K562 (cell line): ENCODE measurements around the gene PRSS22. TPM values are rescaled to one million over a fixed set of nuclear protein-coding genes. Genes with fewer than 3 reads are reported as not detected.

Experiments
- ATAC-seq: fragments of 200-7000 bp; cut with Tn5 transposase; 3 replicates; pipeline ENCODE4 v1.9.1; 2020; ENCODE audit warnings: moderate library complexity
- BruUV-seq: library from RNA; stranded (reverse); fragments of 400-500 nt; replicated peaks from 2 replicates; lab custom pipeline; 2021; lab: Mats Ljungman, UMichigan
- CTCF ChIA-PET: fragments of 300-600 bp; formaldehyde crosslinking; extraction: SDS; loops from one replicate; lab custom pipeline; 2021; ENCODE audit warnings: low intra/inter-chr PET ratio; lab: Yijun Ruan, JAX
- POLR2A ChIA-PET: fragments of 300-600, 350-650 bp; sonication (Branson Sonifier 250); formaldehyde crosslinking; extraction: SDS; loops from one replicate; lab custom pipeline; 2021; ENCODE audit warnings: antibody characterized with exemption, inconsistent platforms; lab: Yijun Ruan, JAX
- DNase-seq, 4 experiments: peaks; one replicate each; pipeline versions ENCODE4 v3.0.0 to v3.0.0-alpha.2; 2011 to 2018; ENCODE audit warnings: low spot score in 3 of 4, mixed read lengths in 3 of 4; ENCODE audit errors: extremely low read depth in 1 of 4
- FAIRE-seq: peaks from 2 replicates; lab custom pipeline; 2011; peaks lifted over from hg19 to GRCh38; lab: Jason Lieb, UNC
- H2AFZ ChIP-seq: 2 replicates; pipeline ENCODE4 v1.6.0; 2011; ENCODE audit warnings: low read depth, low read length, control low read depth, inconsistent platforms
- H3K27ac ChIP-seq: fragments of 200-600 bp; 3 replicates; pipeline ENCODE4 v1.8.0; 2011; ENCODE audit warnings: low read depth, mild to moderate bottlenecking, control low read depth, inconsistent platforms, low read length, moderate library complexity, mixed read lengths; ENCODE audit errors: extremely low read depth
- H3K27me3 ChIP-seq, 2 experiments: fragments of 300-600 bp in 1 of 2; 2 replicates in 1 of 2; 3 replicates in 1 of 2; pipeline versions ENCODE4 v1.6.0 to v1.8.0; 2011; ENCODE audit warnings: inconsistent platforms in 2 of 2, low read length in 2 of 2, mild to moderate bottlenecking in 1 of 2, mixed read lengths in 1 of 2, moderate library complexity in 1 of 2; ENCODE audit not compliant: control insufficient read depth in 2 of 2, insufficient read depth in 2 of 2
- H3K36me3 ChIP-seq: fragments of 300-600 bp; 3 replicates; pipeline ENCODE4 v1.8.0; 2011; ENCODE audit warnings: mild to moderate bottlenecking, low read length, inconsistent platforms; ENCODE audit not compliant: control insufficient read depth, insufficient read depth
- H3K4me1 ChIP-seq, 2 experiments: fragments of 200-600 bp in 1 of 2; replicated peaks in 1 of 2; 2 replicates in 1 of 2; 3 replicates in 1 of 2; pipeline versions ENCODE4 v1.5.1 to v1.8.0; 2011; ENCODE audit warnings: inconsistent platforms in 2 of 2, low read length in 2 of 2, mild to moderate bottlenecking in 1 of 2, mixed read lengths in 1 of 2, moderate library complexity in 1 of 2; ENCODE audit not compliant: control insufficient read depth in 2 of 2, insufficient read depth in 2 of 2
- H3K4me2 ChIP-seq: 2 replicates; pipeline ENCODE4 v1.6.1; 2011; ENCODE audit warnings: low read length, control low read depth, inconsistent platforms, mixed read lengths; ENCODE audit not compliant: insufficient read depth
- H3K4me3 ChIP-seq: fragments of 200-600 bp; sonication (generic), shearing (Covaris generic); 2 replicates; pipeline ENCODE4 v1.5.1; 2016; ENCODE audit warnings: control low read depth, inconsistent platforms
- H3K79me2 ChIP-seq: fragments of 200-600 bp; 3 replicates; pipeline ENCODE4 v1.8.0; 2011; ENCODE audit warnings: low read length, inconsistent platforms; ENCODE audit not compliant: control insufficient read depth, insufficient read depth
- H3K9ac ChIP-seq, 2 experiments: 2 replicates each; pipeline versions ENCODE4 v1.6.0 to v1.6.1; 2011; ENCODE audit warnings: low read depth in 2 of 2, low read length in 2 of 2, control low read depth in 1 of 2, inconsistent platforms in 1 of 2, mild to moderate bottlenecking in 1 of 2, mixed read lengths in 1 of 2; ENCODE audit not compliant: insufficient read depth in 1 of 2
- H3K9me1 ChIP-seq: one replicate; pipeline ENCODE4 v1.6.0; 2011; ENCODE audit warnings: inconsistent platforms, mild to moderate bottlenecking, low read length, moderate library complexity; ENCODE audit not compliant: control insufficient read depth, insufficient read depth
- H3K9me3 ChIP-seq: replicated peaks from 2 replicates; pipeline ENCODE4 v1.5.1; 2011; ENCODE audit warnings: low read depth, low read length, inconsistent platforms; ENCODE audit not compliant: control insufficient read depth, insufficient read depth
- H4K20me1 ChIP-seq: replicated peaks from 2 replicates; pipeline ENCODE4 v1.6.1; 2011; ENCODE audit warnings: low read length, inconsistent platforms, mixed read lengths; ENCODE audit not compliant: control insufficient read depth, insufficient read depth
- BCL6 ChIP-seq: fragments of 250-450 bp; sonication (Bioruptor Pico); IDR thresholded peaks from 2 replicates; pipeline ENCODE4 v1.4.0; 2020
- CREM ChIP-seq: IDR thresholded peaks from 2 replicates; pipeline ENCODE4 v1.6.1; 2014; ENCODE audit warnings: antibody characterized with exemption, low read depth
- KAT7 ChIP-seq: sonication (generic); formaldehyde crosslinking; IDR thresholded peaks from 2 replicates; pipeline ENCODE4 v1.8.0; 2022; ENCODE audit warnings: missing genetic modification reagents, mild to moderate bottlenecking, borderline replicate concordance
- MAFG ChIP-seq: fragments of 450-650 bp; conservative IDR thresholded peaks from 2 replicates; pipeline ENCODE4 v1.6.1; 2016; ENCODE audit warnings: missing genetic modification characterization, missing compliant biosample characterization
- NFE2L1 ChIP-seq: fragments of 450-650 bp; IDR thresholded peaks from 2 replicates; pipeline ENCODE4 v1.6.1; 2016; ENCODE audit warnings: missing genetic modification characterization, low read depth, mild to moderate bottlenecking, missing compliant biosample characterization, moderate library complexity, borderline replicate concordance
- NFRKB ChIP-seq: fragments of 450-650 bp; IDR thresholded peaks from 2 replicates; pipeline ENCODE4 v1.6.1; 2016; ENCODE audit warnings: low read depth
- NR1H2 ChIP-seq: sonication (generic); formaldehyde crosslinking; IDR thresholded peaks from 2 replicates; pipeline ENCODE4 v1.4.0; 2020; ENCODE audit warnings: mild to moderate bottlenecking, missing genetic modification reagents
- SRSF9 ChIP-seq: fragments of 200-400 bp; formaldehyde crosslinking; IDR thresholded peaks from 2 replicates; pipeline ENCODE4 v1.6.1; 2017; ENCODE audit warnings: low read depth, low read length, borderline replicate concordance
- TBL1XR1 ChIP-seq, 2 experiments: IDR thresholded peaks; 2 replicates each; pipeline ENCODE4 v1.6.1; 2012; ENCODE audit warnings: improper control_type of control experiment in 2 of 2, low read length in 2 of 2, mild to moderate bottlenecking in 1 of 2
- TRIM28 ChIP-seq: fragments of 450-650 bp; IDR thresholded peaks from 2 replicates; pipeline ENCODE4 v1.6.1; 2017
- ZC3H4 ChIP-seq: sonication (generic); formaldehyde crosslinking; IDR thresholded peaks from 2 replicates; pipeline ENCODE4 v1.9.0; 2021; ENCODE audit warnings: missing genetic modification reagents, borderline replicate concordance
- ZSCAN29 ChIP-seq: fragments of 450-650 bp; IDR thresholded peaks from 2 replicates; pipeline ENCODE4 v1.6.1; 2017
- ZZZ3 ChIP-seq: fragments of 450-650 bp; IDR thresholded peaks from 2 replicates; pipeline ENCODE4 v1.6.1; 2016; ENCODE audit warnings: antibody characterized with exemption, mild to moderate bottlenecking, moderate library complexity
- WGBS: fragments of 100-300 bp; shearing (Covaris generic); methylation state at CpG from one replicate; pipeline ENCODE4 v1.1.6; 2016; ENCODE audit warnings: low coverage, mixed read lengths; ENCODE audit not compliant: insufficient coverage; ENCODE audit errors: missing lambda C conversion rate; 5-methylcytosine and 5-hydroxymethylcytosine counted together
- in situ Hi-C: fragments of 300-500 bp; cut with MboI; formaldehyde crosslinking; loops from 4 replicates; pipeline ENCODE4 v1.15.0; 2018; ENCODE audit warnings: inconsistent platforms, mixed read lengths
- intact Hi-C: fragments of 100-400 bp; cut with micrococcal nuclease; formaldehyde crosslinking; loops from 2 replicates; pipeline ENCODE4 v1.14.2; 2022
- polyA plus RNA-seq, 8 experiments: library from polyadenylated mRNA; depleted of rRNA in 4 of 8; stranded (reverse) in 5 of 8; unstranded in 3 of 8; fragments of >200 nt; fragmentation: Nextera tagmentation in 2 of 8; fragmentation: Illumina TruSeq in 1 of 8; extraction: Ambion mirVana in 2 of 8; extraction: Trizol in 1 of 8; gene quantifications; 2 replicates each; pipeline versions ENCODE4 v1.2.1 to v1.2.3, GENCODE V29; 2011 to 2014; ENCODE audit warnings: inconsistent platforms in 1 of 8, missing spikeins in 1 of 8
- total RNA-seq, 7 experiments: library from RNA; depleted of rRNA in 6 of 7; stranded (reverse); fragments of >200 nt in 6 of 7; fragmentation: Illumina TruSeq in 2 of 7; extraction: Trizol in 2 of 7; gene quantifications; 2 replicates each; pipeline versions ENCODE4 v1.2.1 to v1.2.3, GENCODE V29; 2011 to 2021; ENCODE audit warnings: low replicate concordance in 1 of 7
- TF ChIP-seq, protein P1 (sequence below): sonication (generic); formaldehyde crosslinking; IDR thresholded peaks from 2 replicates; pipeline ENCODE4 v1.8.0; 2022; ENCODE audit warnings: mild to moderate bottlenecking, missing genetic modification reagents
- TF ChIP-seq, protein P2 (sequence below): sonication (generic); formaldehyde crosslinking; IDR thresholded peaks from 2 replicates; pipeline ENCODE4 v1.8.0; 2022; ENCODE audit warnings: missing genetic modification reagents, mild to moderate bottlenecking, moderate library complexity, borderline replicate concordance
- TF ChIP-seq, protein P3 (sequence below), 3 experiments: IDR thresholded peaks in 2 of 3; conservative IDR thresholded peaks in 1 of 3; 2 replicates each; pipeline ENCODE4 v1.5.1; 2011 to 2012; ENCODE audit warnings: low read length in 3 of 3, mild to moderate bottlenecking in 3 of 3, control low read depth in 2 of 3, improper control_type of control experiment in 1 of 3, inconsistent platforms in 1 of 3, low read depth in 1 of 3, mixed read lengths in 1 of 3, moderate library complexity in 1 of 3; ENCODE audit not compliant: insufficient read depth in 2 of 3

Gene PRSS22
- total and polyA plus RNA-seq, 9 of the 15 experiments (the other 6 are each of a cell fraction or from before 2014, with no cell fraction given): 0.13 to 0.42 TPM; not detected in 7

DNA sequence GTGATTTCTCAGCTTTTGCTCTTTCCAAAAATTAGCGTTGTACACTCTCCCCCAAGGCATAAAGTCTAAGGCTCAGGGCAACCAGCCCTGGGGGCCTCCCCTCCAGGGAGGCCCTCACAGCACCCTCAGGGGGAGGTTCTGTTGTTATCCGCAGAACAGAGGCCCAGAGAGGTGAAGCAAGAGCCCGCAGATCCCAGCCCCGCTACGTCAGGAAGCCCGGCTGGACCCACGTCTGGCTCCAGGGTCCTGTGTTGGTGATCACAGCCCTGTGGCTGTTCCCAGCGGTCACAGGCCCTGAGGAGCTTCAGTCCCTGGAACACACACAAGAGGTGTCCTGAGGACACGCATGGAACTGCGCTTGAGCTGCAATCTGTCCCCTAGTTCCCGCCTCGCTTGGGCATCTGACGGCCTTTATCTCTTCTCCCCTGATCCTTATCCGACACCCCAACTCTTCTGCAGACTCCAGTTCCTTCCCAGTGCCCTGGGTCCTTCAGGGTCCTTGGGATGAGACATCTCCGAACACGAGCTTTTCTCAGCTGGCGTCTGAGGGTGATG, 29.0 kb downstream of the PRSS22 start:
- BruUV-seq: no TSS peak
- TF ChIP-seq TRIM28 (no peak), KAT7 (CRISPR knock-in tag) (no peak), ZZZ3 (no peak), ZC3H4 (CRISPR knock-in tag) (no peak), NR1H2 (CRISPR knock-in tag) (no peak), NFRKB (no peak), MAFG (tag) (no peak), TBL1XR1 (IDR thresholded peaks at IDR 0.05; ENCODE audit: low read length in 2 of 2) (no peak), SRSF9 (no peak), ZSCAN29 (no peak), CREM (no peak), BCL6 (CRISPR knock-in tag) (no peak), NFE2L1 (tag) (no peak)
- TF ChIP-seq, protein P1, sequence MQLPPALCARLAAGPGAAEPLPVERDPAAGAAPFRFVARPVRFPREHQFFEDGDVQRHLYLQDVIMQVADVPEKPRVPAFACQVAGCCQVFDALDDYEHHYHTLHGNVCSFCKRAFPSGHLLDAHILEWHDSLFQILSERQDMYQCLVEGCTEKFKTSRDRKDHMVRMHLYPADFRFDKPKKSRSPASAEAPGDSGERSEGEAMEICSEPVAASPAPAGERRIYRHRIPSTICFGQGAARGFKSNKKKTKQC (CRISPR knock-in tag): no peak
- TF ChIP-seq, protein P2, sequence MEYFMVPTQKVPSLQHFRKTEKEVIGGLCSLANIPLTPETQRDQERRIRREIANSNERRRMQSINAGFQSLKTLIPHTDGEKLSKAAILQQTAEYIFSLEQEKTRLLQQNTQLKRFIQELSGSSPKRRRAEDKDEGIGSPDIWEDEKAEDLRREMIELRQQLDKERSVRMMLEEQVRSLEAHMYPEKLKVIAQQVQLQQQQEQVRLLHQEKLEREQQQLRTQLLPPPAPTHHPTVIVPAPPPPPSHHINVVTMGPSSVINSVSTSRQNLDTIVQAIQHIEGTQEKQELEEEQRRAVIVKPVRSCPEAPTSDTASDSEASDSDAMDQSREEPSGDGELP (CRISPR knock-in tag): no peak
- TF ChIP-seq, protein P3, sequence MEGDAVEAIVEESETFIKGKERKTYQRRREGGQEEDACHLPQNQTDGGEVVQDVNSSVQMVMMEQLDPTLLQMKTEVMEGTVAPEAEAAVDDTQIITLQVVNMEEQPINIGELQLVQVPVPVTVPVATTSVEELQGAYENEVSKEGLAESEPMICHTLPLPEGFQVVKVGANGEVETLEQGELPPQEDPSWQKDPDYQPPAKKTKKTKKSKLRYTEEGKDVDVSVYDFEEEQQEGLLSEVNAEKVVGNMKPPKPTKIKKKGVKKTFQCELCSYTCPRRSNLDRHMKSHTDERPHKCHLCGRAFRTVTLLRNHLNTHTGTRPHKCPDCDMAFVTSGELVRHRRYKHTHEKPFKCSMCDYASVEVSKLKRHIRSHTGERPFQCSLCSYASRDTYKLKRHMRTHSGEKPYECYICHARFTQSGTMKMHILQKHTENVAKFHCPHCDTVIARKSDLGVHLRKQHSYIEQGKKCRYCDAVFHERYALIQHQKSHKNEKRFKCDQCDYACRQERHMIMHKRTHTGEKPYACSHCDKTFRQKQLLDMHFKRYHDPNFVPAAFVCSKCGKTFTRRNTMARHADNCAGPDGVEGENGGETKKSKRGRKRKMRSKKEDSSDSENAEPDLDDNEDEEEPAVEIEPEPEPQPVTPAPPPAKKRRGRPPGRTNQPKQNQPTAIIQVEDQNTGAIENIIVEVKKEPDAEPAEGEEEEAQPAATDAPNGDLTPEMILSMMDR (IDR thresholded peaks at IDR 0.05 in 2 of 3, conservative IDR thresholded peaks at IDR 0.05 in 1 of 3; ENCODE audit: insufficient read depth in 2 of 3, low read depth in 1 of 3, low read length in 3 of 3): no peak
- no peak overlapping the region for H3K4me3 ChIP-seq
- H3K4me2 ChIP-seq: no peak overlapping the region
- ChIA-PET POLR2A (interaction anchor here (0.9 kb wide), 1 partner anchor 8 kb away, joined by 3 read pairs; no protein-coding TSS in a partner anchor), CTCF (no interaction called here)
- no peak for DNase-seq
- H3K27me3 ChIP-seq: peaks cover 41 to 77% of the 10 kb centered on the region in 2 experiments
- intact Hi-C loops (no loop called here), in situ Hi-C loops (no loop called here)
- no peak for ATAC-seq
- H3K9ac ChIP-seq: peak overlapping the region in 1 of 2 experiments; percentile 61; a peak in 1 of 4 replicates
- WGBS: 8% methylated on average over 17 of the region's 17 CpGs
- H4K20me1 ChIP-seq: peaks cover 10% of the 10 kb centered on the region
- H3K9me1 ChIP-seq: no peaks in the 10 kb centered on the region
- H3K36me3 ChIP-seq: no peaks in the 10 kb centered on the region
- no peaks in the 10 kb centered on the region for H3K79me2 ChIP-seq
- no peak overlapping the region for H2AFZ ChIP-seq
- H3K4me1 ChIP-seq: peaks cover 0 to 33% of the 10 kb centered on the region in 2 experiments; a peak in 2 of 5 replicates
- no peak overlapping the region for H3K27ac ChIP-seq
- FAIRE-seq: no peak
- H3K9me3 ChIP-seq: no peaks in the 10 kb centered on the region
